Esophagus squamous epithelium (tissue), 4 donors: ENCODE results near the gene SIGLEC9.

Experiments used
- POLR2A ChIP-seq, 4 donors: fragments of 450-650 bp; IDR thresholded peaks; one replicate each; pipeline ENCODE4 v1.6.1; 2017; ENCODE audit warnings: antibody characterized with exemption in 4 of 4, mild to moderate bottlenecking in 4 of 4, moderate library complexity in 3 of 4
- TF ChIP-seq, protein P1 (sequence below), 6 experiments: fragments of 450-650 bp in 4 of 6; fragments of 200-600 bp in 2 of 6; sonication (generic) in 2 of 6; IDR thresholded peaks; one replicate each; pipeline ENCODE4 v1.5.1; 2016 to 2019; ENCODE audit warnings: antibody characterized with exemption in 6 of 6, mild to moderate bottlenecking in 4 of 6, moderate library complexity in 4 of 6

- TF ChIP-seq, protein P1, sequence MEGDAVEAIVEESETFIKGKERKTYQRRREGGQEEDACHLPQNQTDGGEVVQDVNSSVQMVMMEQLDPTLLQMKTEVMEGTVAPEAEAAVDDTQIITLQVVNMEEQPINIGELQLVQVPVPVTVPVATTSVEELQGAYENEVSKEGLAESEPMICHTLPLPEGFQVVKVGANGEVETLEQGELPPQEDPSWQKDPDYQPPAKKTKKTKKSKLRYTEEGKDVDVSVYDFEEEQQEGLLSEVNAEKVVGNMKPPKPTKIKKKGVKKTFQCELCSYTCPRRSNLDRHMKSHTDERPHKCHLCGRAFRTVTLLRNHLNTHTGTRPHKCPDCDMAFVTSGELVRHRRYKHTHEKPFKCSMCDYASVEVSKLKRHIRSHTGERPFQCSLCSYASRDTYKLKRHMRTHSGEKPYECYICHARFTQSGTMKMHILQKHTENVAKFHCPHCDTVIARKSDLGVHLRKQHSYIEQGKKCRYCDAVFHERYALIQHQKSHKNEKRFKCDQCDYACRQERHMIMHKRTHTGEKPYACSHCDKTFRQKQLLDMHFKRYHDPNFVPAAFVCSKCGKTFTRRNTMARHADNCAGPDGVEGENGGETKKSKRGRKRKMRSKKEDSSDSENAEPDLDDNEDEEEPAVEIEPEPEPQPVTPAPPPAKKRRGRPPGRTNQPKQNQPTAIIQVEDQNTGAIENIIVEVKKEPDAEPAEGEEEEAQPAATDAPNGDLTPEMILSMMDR (IDR thresholded peaks at IDR 0.05), result no peak
- TF ChIP-seq POLR2A (IDR thresholded peaks at IDR 0.05), result no peak
Observed at GRCh38 chr19:51150627-51151026, 25.9 kb downstream of the SIGLEC9 start.
